GM12891 (cell line): ENCODE results near the gene RECK.

Experiments used
- POLR2A ChIP-seq: IDR thresholded peaks from 2 replicates; pipeline ENCODE4 v1.6.1; 2011; ENCODE audit warnings: low read depth, low read length, control low read depth
- POLR2AphosphoS5 ChIP-seq: IDR thresholded peaks from 2 replicates; pipeline ENCODE4 v1.6.1; 2011; ENCODE audit warnings: low read depth, low read length, control low read depth

DNA sequence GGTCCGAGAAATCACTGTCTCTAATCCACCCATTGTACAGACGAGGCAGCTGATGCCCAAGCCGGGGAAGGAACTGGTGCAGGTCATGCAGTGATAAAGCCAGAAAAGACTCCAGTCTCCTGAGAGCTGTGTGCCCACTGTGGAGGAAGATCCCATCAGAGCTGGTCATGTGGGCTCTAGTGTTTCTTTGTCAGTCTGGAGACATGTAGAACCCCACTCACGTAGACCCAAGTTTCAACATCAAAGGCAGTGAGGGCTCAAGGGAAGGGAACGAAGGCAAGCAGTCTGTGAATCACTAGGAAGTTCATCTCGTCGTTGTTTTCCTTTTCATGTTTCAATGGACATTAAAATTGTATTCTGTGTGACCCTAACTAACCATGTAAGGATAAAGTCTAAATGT is 85.3 kb downstream of the RECK start:
- no peak for TF ChIP-seq POLR2A
- no peak for TF ChIP-seq POLR2AphosphoS5
